Subcutaneous adipose tissue (tissue), 4 donors: Measurements from ENCODE around the gene ZNF469. TPM values are rescaled to one million over a fixed set of nuclear protein-coding genes. Genes with fewer than 3 reads are reported as not detected.

ENCODE experiments used
- CTCF ChIP-seq: fragments of 450-650 bp; IDR thresholded peaks from one replicate; pipeline ENCODE4 v1.5.1; 2016; ENCODE audit warnings: low read depth, mild to moderate bottlenecking, control low read depth, antibody characterized with exemption, moderate library complexity
- total RNA-seq, 4 donors: library from RNA; depleted of rRNA; stranded (reverse); fragments of >200 nt; gene quantifications; one replicate each; pipeline ENCODE4 v1.1.0, GENCODE V29; 2016

ZNF469 gene
- total RNA-seq, 4 donors from 2014 or later, result 0.57 to 1.3 (median 0.75) TPM

- TF ChIP-seq CTCF, result no peak
Measured at GRCh38 chr16:88430524-88431446, 48.0 kb downstream of the ZNF469 start.

GRCh38 chr16:88431651-88432050 lies 48.9 kb downstream of the ZNF469 start:
- no peak for TF ChIP-seq CTCF

- TF ChIP-seq CTCF, result no peak
Measured at GRCh38 chr16:88432174-88432573, 49.4 kb downstream of the ZNF469 start.

Other genes with a start within 250 kb of the ZNF469 start
- under 1 TPM in 3 of 4 donors, not detected in 1; 0.17 to 0.57 (median 0.44) TPM for gene ZFPM1, start 70.3 kb downstream of the ZNF469 start, total RNA-seq
- gene ZC3H18, start 187.4 kb downstream of the ZNF469 start, total RNA-seq, result 10 to 100 TPM in 2 of 4 donors, 1 to 10 TPM in 2; 8.8 to 19.2 (median 13.5) TPM